K562 (cell line): Measurements from ENCODE around the gene ANK3. TPM values are rescaled to one million over a fixed set of nuclear protein-coding genes. Genes with fewer than 3 reads are reported as not detected.

Experiments
- ATAC-seq: fragments of 200-7000 bp; cut with Tn5 transposase; 3 replicates; pipeline ENCODE4 v1.9.1; 2020; ENCODE audit warnings: moderate library complexity
- BruUV-seq: library from RNA; stranded (reverse); fragments of 400-500 nt; replicated peaks from 2 replicates; lab custom pipeline; 2021; lab: Mats Ljungman, UMichigan
- CTCF ChIA-PET: fragments of 300-600 bp; formaldehyde crosslinking; extraction: SDS; loops from one replicate; lab custom pipeline; 2021; ENCODE audit warnings: low intra/inter-chr PET ratio; lab: Yijun Ruan, JAX
- POLR2A ChIA-PET: fragments of 300-600, 350-650 bp; sonication (Branson Sonifier 250); formaldehyde crosslinking; extraction: SDS; loops from one replicate; lab custom pipeline; 2021; ENCODE audit warnings: antibody characterized with exemption, inconsistent platforms; lab: Yijun Ruan, JAX
- DNase-seq, 4 experiments: peaks; one replicate each; pipeline versions ENCODE4 v3.0.0 to v3.0.0-alpha.2; 2011 to 2018; ENCODE audit warnings: low spot score in 3 of 4, mixed read lengths in 3 of 4; ENCODE audit errors: extremely low read depth in 1 of 4
- FAIRE-seq: peaks from 2 replicates; lab custom pipeline; 2011; peaks lifted over from hg19 to GRCh38; lab: Jason Lieb, UNC
- H2AFZ ChIP-seq: 2 replicates; pipeline ENCODE4 v1.6.0; 2011; ENCODE audit warnings: low read depth, low read length, control low read depth, inconsistent platforms
- H3K27ac ChIP-seq: fragments of 200-600 bp; 3 replicates; pipeline ENCODE4 v1.8.0; 2011; ENCODE audit warnings: low read depth, mild to moderate bottlenecking, control low read depth, inconsistent platforms, low read length, moderate library complexity, mixed read lengths; ENCODE audit errors: extremely low read depth
- H3K27me3 ChIP-seq, 2 experiments: fragments of 300-600 bp in 1 of 2; 2 replicates in 1 of 2; 3 replicates in 1 of 2; pipeline versions ENCODE4 v1.6.0 to v1.8.0; 2011; ENCODE audit warnings: inconsistent platforms in 2 of 2, low read length in 2 of 2, mild to moderate bottlenecking in 1 of 2, mixed read lengths in 1 of 2, moderate library complexity in 1 of 2; ENCODE audit not compliant: control insufficient read depth in 2 of 2, insufficient read depth in 2 of 2
- H3K36me3 ChIP-seq: fragments of 300-600 bp; 3 replicates; pipeline ENCODE4 v1.8.0; 2011; ENCODE audit warnings: mild to moderate bottlenecking, low read length, inconsistent platforms; ENCODE audit not compliant: control insufficient read depth, insufficient read depth
- H3K4me1 ChIP-seq, 2 experiments: fragments of 200-600 bp in 1 of 2; replicated peaks in 1 of 2; 2 replicates in 1 of 2; 3 replicates in 1 of 2; pipeline versions ENCODE4 v1.5.1 to v1.8.0; 2011; ENCODE audit warnings: inconsistent platforms in 2 of 2, low read length in 2 of 2, mild to moderate bottlenecking in 1 of 2, mixed read lengths in 1 of 2, moderate library complexity in 1 of 2; ENCODE audit not compliant: control insufficient read depth in 2 of 2, insufficient read depth in 2 of 2
- H3K4me2 ChIP-seq: 2 replicates; pipeline ENCODE4 v1.6.1; 2011; ENCODE audit warnings: low read length, control low read depth, inconsistent platforms, mixed read lengths; ENCODE audit not compliant: insufficient read depth
- H3K4me3 ChIP-seq: fragments of 200-600 bp; sonication (generic), shearing (Covaris generic); 2 replicates; pipeline ENCODE4 v1.5.1; 2016; ENCODE audit warnings: control low read depth, inconsistent platforms
- H3K79me2 ChIP-seq: fragments of 200-600 bp; 3 replicates; pipeline ENCODE4 v1.8.0; 2011; ENCODE audit warnings: low read length, inconsistent platforms; ENCODE audit not compliant: control insufficient read depth, insufficient read depth
- H3K9ac ChIP-seq, 2 experiments: 2 replicates each; pipeline versions ENCODE4 v1.6.0 to v1.6.1; 2011; ENCODE audit warnings: low read depth in 2 of 2, low read length in 2 of 2, control low read depth in 1 of 2, inconsistent platforms in 1 of 2, mild to moderate bottlenecking in 1 of 2, mixed read lengths in 1 of 2; ENCODE audit not compliant: insufficient read depth in 1 of 2
- H3K9me1 ChIP-seq: one replicate; pipeline ENCODE4 v1.6.0; 2011; ENCODE audit warnings: inconsistent platforms, mild to moderate bottlenecking, low read length, moderate library complexity; ENCODE audit not compliant: control insufficient read depth, insufficient read depth
- H3K9me3 ChIP-seq: replicated peaks from 2 replicates; pipeline ENCODE4 v1.5.1; 2011; ENCODE audit warnings: low read depth, low read length, inconsistent platforms; ENCODE audit not compliant: control insufficient read depth, insufficient read depth
- H4K20me1 ChIP-seq: replicated peaks from 2 replicates; pipeline ENCODE4 v1.6.1; 2011; ENCODE audit warnings: low read length, inconsistent platforms, mixed read lengths; ENCODE audit not compliant: control insufficient read depth, insufficient read depth
- GTF2F1 ChIP-seq: IDR thresholded peaks from 2 replicates; pipeline ENCODE4 v1.6.1; 2011; ENCODE audit warnings: low read depth, low read length, improper control_type of control experiment
- MECOM ChIP-seq: fragments of 250-450 bp; sonication (Bioruptor Pico); IDR thresholded peaks from 2 replicates; pipeline ENCODE4 v1.8.0; 2022; ENCODE audit warnings: inconsistent platforms
- NR0B1 ChIP-seq: fragments of 450-650 bp; IDR thresholded peaks from one replicate; pipeline ENCODE4 v1.6.1; 2018; ENCODE audit warnings: mild to moderate bottlenecking, moderate library complexity; ENCODE audit not compliant: partially characterized antibody
- RFX1 ChIP-seq: fragments of 450-650 bp; IDR thresholded peaks from 2 replicates; pipeline ENCODE4 v1.6.1; 2016; ENCODE audit warnings: mild to moderate bottlenecking, moderate library complexity
- ZNF408 ChIP-seq: fragments of 250-450 bp; sonication (Bioruptor Pico); IDR thresholded peaks from 2 replicates; pipeline ENCODE4 v1.4.0; 2020; ENCODE audit warnings: low read depth, mild to moderate bottlenecking, moderate library complexity
- ZNF764 ChIP-seq: fragments of 250-450 bp; sonication (Bioruptor Pico); IDR thresholded peaks from 2 replicates; pipeline ENCODE4 v1.4.0; 2020; ENCODE audit warnings: low read depth, mild to moderate bottlenecking, moderate library complexity
- ZNF766 ChIP-seq: fragments of 200-800 bp; sonication (Bioruptor generic); conservative IDR thresholded peaks from 2 replicates; pipeline ENCODE4 v1.6.1; 2016; ENCODE audit warnings: missing genetic modification characterization, missing compliant biosample characterization
- WGBS: fragments of 100-300 bp; shearing (Covaris generic); methylation state at CpG from one replicate; pipeline ENCODE4 v1.1.6; 2016; ENCODE audit warnings: low coverage, mixed read lengths; ENCODE audit not compliant: insufficient coverage; ENCODE audit errors: missing lambda C conversion rate; 5-methylcytosine and 5-hydroxymethylcytosine counted together
- in situ Hi-C: fragments of 300-500 bp; cut with MboI; formaldehyde crosslinking; loops from 4 replicates; pipeline ENCODE4 v1.15.0; 2018; ENCODE audit warnings: inconsistent platforms, mixed read lengths
- intact Hi-C: fragments of 100-400 bp; cut with micrococcal nuclease; formaldehyde crosslinking; loops from 2 replicates; pipeline ENCODE4 v1.14.2; 2022
- polyA plus RNA-seq, 8 experiments: library from polyadenylated mRNA; depleted of rRNA in 4 of 8; stranded (reverse) in 5 of 8; unstranded in 3 of 8; fragments of >200 nt; fragmentation: Nextera tagmentation in 2 of 8; fragmentation: Illumina TruSeq in 1 of 8; extraction: Ambion mirVana in 2 of 8; extraction: Trizol in 1 of 8; gene quantifications; 2 replicates each; pipeline versions ENCODE4 v1.2.1 to v1.2.3, GENCODE V29; 2011 to 2014; ENCODE audit warnings: inconsistent platforms in 1 of 8, missing spikeins in 1 of 8
- total RNA-seq, 7 experiments: library from RNA; depleted of rRNA in 6 of 7; stranded (reverse); fragments of >200 nt in 6 of 7; fragmentation: Illumina TruSeq in 2 of 7; extraction: Trizol in 2 of 7; gene quantifications; 2 replicates each; pipeline versions ENCODE4 v1.2.1 to v1.2.3, GENCODE V29; 2011 to 2021; ENCODE audit warnings: low replicate concordance in 1 of 7

The ANK3 gene
- total and polyA plus RNA-seq, 9 of the 15 experiments (the other 6 are each of a cell fraction or from before 2014, with no cell fraction given): 10.0 to 32.3 (median 17.9) TPM

- no TSS peak for BruUV-seq
- CTCF ChIA-PET: no interaction called here
- no peak overlapping the region for H2AFZ ChIP-seq
- DNase-seq (no peak), FAIRE-seq (no peak), ATAC-seq (peak; percentile 52)
- no peaks in the 10 kb centered on the region for H3K79me2 ChIP-seq
- H3K27me3 ChIP-seq: no peaks in the 10 kb centered on the region
- in situ Hi-C loops: no loop called here
- H3K36me3 ChIP-seq: no peaks in the 10 kb centered on the region
- H3K9ac ChIP-seq: no peak overlapping the region
- peaks cover 2 to 7% of the 10 kb centered on the region in 2 experiments; a peak in 3 of 5 replicates for H3K4me1 ChIP-seq
- H3K27ac ChIP-seq: no peak overlapping the region
- POLR2A ChIA-PET: interaction anchor here (1.2 kb wide), 1 partner anchor 9 kb away, joined by 8 read pairs; no protein-coding TSS in a partner anchor
- intact Hi-C loops: no loop called here
- TF ChIP-seq ZNF766: peak; percentile 70
- TF ChIP-seq MECOM (CRISPR knock-in tag): no peak
- no peak for TF ChIP-seq GTF2F1
- no peak for TF ChIP-seq ZNF408 (CRISPR knock-in tag)
- TF ChIP-seq NR0B1: no peak
- no peak for TF ChIP-seq RFX1
- TF ChIP-seq ZNF764: no peak
- TF ChIP-seq, all 486 proteins: peak for 1
- 51% methylated on average over 3 of the region's 3 CpGs for WGBS
- Histone ChIP-seq H3K4me2 (no peak overlapping the region), H3K9me1 (no peaks in the 10 kb centered on the region), H3K9me3 (no peaks in the 10 kb centered on the region), H3K4me3 (no peak overlapping the region), H4K20me1 (no peaks in the 10 kb centered on the region)
Measured at GRCh38 chr10:60147576-60148265, 242.0 kb downstream of the ANK3 start.
